Left ventricle myocardium inferior (tissue), 1 donor: Measurements from ENCODE around the gene ACAT2. TPM values are rescaled to one million over a fixed set of nuclear protein-coding genes. Genes with fewer than 3 reads are reported as not detected.

ENCODE experiments used
- DNase-seq: peaks from one replicate; pipeline ENCODE4 v3.0.0-alpha.2; 2020
- H3K27ac ChIP-seq: fragments of 200-600 bp; replicated peaks from 2 replicates; pipeline ENCODE4 v1.8.0; 2021
- H3K27me3 ChIP-seq: fragments of 200-600 bp; 2 replicates; pipeline ENCODE4 v1.8.0; 2021; ENCODE audit warnings: low read depth
- H3K36me3 ChIP-seq: fragments of 200-600 bp; 2 replicates; pipeline ENCODE4 v1.8.0; 2021
- H3K4me1 ChIP-seq: fragments of 200-600 bp; 2 replicates; pipeline ENCODE4 v1.8.0; 2021
- H3K4me3 ChIP-seq: fragments of 200-600 bp; 2 replicates; pipeline ENCODE4 v1.8.0; 2021; ENCODE audit warnings: mild to moderate bottlenecking, moderate library complexity
- H3K9me3 ChIP-seq: fragments of 200-600 bp; replicated peaks from 2 replicates; pipeline ENCODE4 v1.8.0; 2021
- CTCF ChIP-seq: fragments of 200-600 bp; IDR thresholded peaks from 2 replicates; pipeline ENCODE4 v1.8.0; 2021; ENCODE audit warnings: antibody characterized with exemption, mild to moderate bottlenecking, borderline replicate concordance
- intact Hi-C: fragments of 100-400 bp; cut with micrococcal nuclease; formaldehyde crosslinking; loops from one replicate; pipeline ENCODE4 v1.11.0; 2022
- total RNA-seq: library from RNA; stranded (reverse); fragmentation: NEBNext Ultra II Directional; extraction: Animal tissue kit (Norgen Biotek cat#: 25700); gene quantifications from one replicate; pipeline ENCODE4 v1.2.1, GENCODE V29; 2021
- donor health status: DM: no; HTN: yes; CAD: no; lungs with severe emphysema.

The ACAT2 gene
- total RNA-seq, 1 donor from 2014 or later, result 5.2 TPM

- DNase-seq, result no peak
- intact Hi-C loops, result no loop called here
- peaks cover 14% of the 10 kb centered on the region for H3K27me3 ChIP-seq
These were observed 66.2 kb downstream of the ACAT2 start for GRCh38 chr6:159828074-159828473.

More at GRCh38 chr6:159828074-159828473, 66.2 kb downstream of the ACAT2 start:
- no peak overlapping the region for H3K4me3 ChIP-seq
- H3K9me3 ChIP-seq, result no peaks in the 10 kb centered on the region
- no peak overlapping the region for H3K27ac ChIP-seq
- no peaks in the 10 kb centered on the region for H3K36me3 ChIP-seq
- H3K4me1 ChIP-seq, result peaks cover 6% of the 10 kb centered on the region
- TF ChIP-seq CTCF, result no peak

Other genes with a start within 250 kb of the ACAT2 start
- gene SOD2, start 68.8 kb upstream of the ACAT2 start, total RNA-seq, result 1,000 TPM
- gene WTAP, start 34.5 kb upstream of the ACAT2 start, total RNA-seq, result 47.5 TPM
- gene TCP1, start 27.6 kb downstream of the ACAT2 start, total RNA-seq, result 136 TPM
- gene MRPL18, start 28.4 kb downstream of the ACAT2 start, total RNA-seq, result 60.2 TPM
- gene PNLDC1, start 38.2 kb downstream of the ACAT2 start, total RNA-seq, result 0.33 TPM
- not detected for gene MAS1, start 128.9 kb downstream of the ACAT2 start, total RNA-seq
- 66.8 TPM for gene IGF2R, start 207.0 kb downstream of the ACAT2 start, total RNA-seq